ENCODE measurements around the gene FMN2. TPM values are rescaled to one million over a fixed set of nuclear protein-coding genes. Genes with fewer than 3 reads are reported as not detected.
A peak's percentile ranks its signal among the peaks of the same experiment; 100 is the strongest.

Gene FMN2
- polyA plus RNA-seq, 12 donors: 0.30 to 1.4 (median 0.64) TPM; not detected in 2

GRCh38 chr1:240096974-240097373, 5.3 kb downstream of the FMN2 start:
- no peak for DNase-seq

- DNase-seq: no peak
These were observed 6.9 kb downstream of the FMN2 start for GRCh38 chr1:240098534-240098933.

GRCh38 chr1:240099329-240099728, 7.6 kb downstream of the FMN2 start:
- DNase-seq: no peak

- no peak for DNase-seq
These were observed 8.1 kb downstream of the FMN2 start for GRCh38 chr1:240099748-240100147.

- DNase-seq: no peak
These were observed 8.8 kb downstream of the FMN2 start for GRCh38 chr1:240100371-240100934.

GRCh38 chr1:240101306-240101705, 9.6 kb downstream of the FMN2 start:
- no peak for DNase-seq

GRCh38 chr1:240101737-240102136, 10.1 kb downstream of the FMN2 start:
- no peak for DNase-seq

- no peak for DNase-seq
These were observed 13.0 kb downstream of the FMN2 start for GRCh38 chr1:240104672-240105071.

GRCh38 chr1:240107058-240107684, 15.5 kb downstream of the FMN2 start:
- DNase-seq: no peak

GRCh38 chr1:240109130-240109529, 17.4 kb downstream of the FMN2 start:
- DNase-seq: no peak

GRCh38 chr1:240109920-240110636, 18.4 kb downstream of the FMN2 start:
- DNase-seq: no peak

GRCh38 chr1:240111558-240111957, 19.9 kb downstream of the FMN2 start:
- DNase-seq: no peak

- no peak for DNase-seq
These were observed 22.5 kb downstream of the FMN2 start for GRCh38 chr1:240114222-240114621.

GRCh38 chr1:240115831-240116230, 24.1 kb downstream of the FMN2 start:
- no peak for DNase-seq

GRCh38 chr1:240116831-240117769, 25.4 kb downstream of the FMN2 start:
- peak; percentile 44 for DNase-seq

GRCh38 chr1:240117930-240118329, 26.2 kb downstream of the FMN2 start:
- DNase-seq: no peak

- DNase-seq: peak; percentile 36
These were observed 31.2 kb downstream of the FMN2 start for GRCh38 chr1:240122639-240123613.

- no peak for DNase-seq
These were observed 35.1 kb downstream of the FMN2 start for GRCh38 chr1:240126821-240127220.

- DNase-seq: no peak
These were observed 36.7 kb downstream of the FMN2 start for GRCh38 chr1:240128366-240128765.

GRCh38 chr1:240134113-240134512, 42.4 kb downstream of the FMN2 start:
- no peak for DNase-seq

- no peak for DNase-seq
These were observed 42.9 kb downstream of the FMN2 start for GRCh38 chr1:240134596-240134995.
